Astrocyte of the spinal cord (primary cell): Measurements from ENCODE around the gene PKN1.

Source experiments
- DNase-seq: peaks from one replicate; pipeline ENCODE4 v3.0.0; 2011; ENCODE audit warnings: low read depth, low spot score
- H3K4me3 ChIP-seq: 2 replicates; pipeline ENCODE4 v1.5.1; 2011; ENCODE audit warnings: low read depth, mild to moderate bottlenecking, low read length, moderate library complexity
- in situ Hi-C: cut with HindIII; loops from 2 replicates; pipeline ENCODE4 v1.10.0; 2017; ENCODE audit warnings: low sequenced_read_pairs
- TF ChIP-seq, protein P1 (sequence below): IDR thresholded peaks from 2 replicates; pipeline ENCODE4 v1.5.1; 2012; ENCODE audit warnings: low read depth, mild to moderate bottlenecking, low read length, inconsistent platforms

PKN1 gene

DNA sequence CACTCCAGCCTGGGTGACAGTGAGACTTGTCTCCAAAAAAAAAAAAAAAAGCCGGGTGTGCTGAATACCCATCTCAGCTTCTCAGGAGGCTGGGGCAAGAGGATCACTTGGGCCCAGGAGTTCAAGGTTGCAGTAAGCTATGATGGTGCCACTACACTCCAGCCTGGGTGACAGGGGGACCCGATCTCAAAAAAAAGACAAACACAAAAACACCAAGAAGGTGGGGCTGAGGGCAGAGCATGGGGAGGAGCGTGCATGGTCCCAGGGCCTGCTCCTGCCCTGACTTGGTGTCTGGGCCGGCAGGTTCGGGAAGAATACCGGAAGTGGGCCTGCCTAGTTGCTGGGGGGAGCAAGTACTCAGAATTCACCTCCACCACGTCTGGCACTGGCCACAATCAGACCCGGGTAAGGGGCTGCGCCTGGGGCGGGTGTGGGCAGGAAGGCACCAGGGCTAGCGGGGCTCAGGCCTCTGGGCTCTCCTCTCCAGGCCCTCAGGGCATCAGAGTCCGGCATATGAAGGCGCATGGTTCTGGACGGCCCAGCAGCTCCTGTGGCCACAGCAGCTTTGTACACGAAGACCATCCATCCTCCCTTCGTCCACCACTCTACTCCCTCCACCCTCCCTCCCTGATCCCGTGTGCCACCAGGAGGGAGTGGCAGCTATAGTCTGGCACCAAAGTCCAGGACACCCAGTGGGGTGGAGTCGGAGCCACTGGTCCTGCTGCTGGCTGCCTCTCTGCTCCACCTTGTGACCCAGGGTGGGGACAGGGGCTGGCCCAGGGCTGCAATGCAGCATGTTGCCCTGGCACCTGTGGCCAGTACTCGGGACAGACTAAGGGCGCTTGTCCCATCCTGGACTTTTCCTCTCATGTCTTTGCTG, 25.3 kb upstream of the PKN1 start:
- DNase-seq = no peak
- no peak overlapping the region for H3K4me3 ChIP-seq
- in situ Hi-C loops = no loop called here
- TF ChIP-seq, protein P1, sequence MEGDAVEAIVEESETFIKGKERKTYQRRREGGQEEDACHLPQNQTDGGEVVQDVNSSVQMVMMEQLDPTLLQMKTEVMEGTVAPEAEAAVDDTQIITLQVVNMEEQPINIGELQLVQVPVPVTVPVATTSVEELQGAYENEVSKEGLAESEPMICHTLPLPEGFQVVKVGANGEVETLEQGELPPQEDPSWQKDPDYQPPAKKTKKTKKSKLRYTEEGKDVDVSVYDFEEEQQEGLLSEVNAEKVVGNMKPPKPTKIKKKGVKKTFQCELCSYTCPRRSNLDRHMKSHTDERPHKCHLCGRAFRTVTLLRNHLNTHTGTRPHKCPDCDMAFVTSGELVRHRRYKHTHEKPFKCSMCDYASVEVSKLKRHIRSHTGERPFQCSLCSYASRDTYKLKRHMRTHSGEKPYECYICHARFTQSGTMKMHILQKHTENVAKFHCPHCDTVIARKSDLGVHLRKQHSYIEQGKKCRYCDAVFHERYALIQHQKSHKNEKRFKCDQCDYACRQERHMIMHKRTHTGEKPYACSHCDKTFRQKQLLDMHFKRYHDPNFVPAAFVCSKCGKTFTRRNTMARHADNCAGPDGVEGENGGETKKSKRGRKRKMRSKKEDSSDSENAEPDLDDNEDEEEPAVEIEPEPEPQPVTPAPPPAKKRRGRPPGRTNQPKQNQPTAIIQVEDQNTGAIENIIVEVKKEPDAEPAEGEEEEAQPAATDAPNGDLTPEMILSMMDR = no peak

DNA sequence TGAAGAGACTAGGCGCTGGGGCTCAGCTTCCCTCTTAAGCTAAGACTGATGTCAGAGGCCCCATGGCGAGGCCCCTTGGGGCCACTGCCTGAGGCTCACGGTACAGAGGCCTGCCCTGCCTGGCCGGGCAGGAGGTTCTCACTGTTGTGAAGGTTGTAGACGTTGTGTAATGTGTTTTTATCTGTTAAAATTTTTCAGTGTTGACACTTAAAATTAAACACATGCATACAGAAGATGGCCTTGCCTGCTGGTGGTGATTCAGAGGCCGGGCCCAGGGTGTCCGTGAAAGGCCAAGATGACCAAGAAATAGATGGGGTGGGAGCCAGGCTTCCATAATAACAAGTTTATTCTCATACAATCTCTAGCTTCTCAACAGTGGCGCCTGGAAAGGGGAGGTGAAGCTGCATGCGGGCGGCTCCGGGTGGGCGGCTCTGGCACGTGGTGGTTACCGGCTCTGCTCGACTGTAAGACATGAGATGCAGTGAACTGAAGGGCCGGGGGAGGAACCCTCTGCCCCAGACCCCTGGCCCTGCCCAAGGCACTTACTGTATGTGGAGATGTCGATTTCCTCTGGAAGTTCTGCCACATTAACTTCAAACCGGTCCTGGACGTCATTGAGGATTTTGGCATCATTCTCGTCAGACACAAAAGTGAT, 24.5 kb upstream of the PKN1 start:
- in situ Hi-C loops = no loop called here
- TF ChIP-seq, protein P1 = no peak
- no peak overlapping the region for H3K4me3 ChIP-seq
- DNase-seq = no peak

DNA sequence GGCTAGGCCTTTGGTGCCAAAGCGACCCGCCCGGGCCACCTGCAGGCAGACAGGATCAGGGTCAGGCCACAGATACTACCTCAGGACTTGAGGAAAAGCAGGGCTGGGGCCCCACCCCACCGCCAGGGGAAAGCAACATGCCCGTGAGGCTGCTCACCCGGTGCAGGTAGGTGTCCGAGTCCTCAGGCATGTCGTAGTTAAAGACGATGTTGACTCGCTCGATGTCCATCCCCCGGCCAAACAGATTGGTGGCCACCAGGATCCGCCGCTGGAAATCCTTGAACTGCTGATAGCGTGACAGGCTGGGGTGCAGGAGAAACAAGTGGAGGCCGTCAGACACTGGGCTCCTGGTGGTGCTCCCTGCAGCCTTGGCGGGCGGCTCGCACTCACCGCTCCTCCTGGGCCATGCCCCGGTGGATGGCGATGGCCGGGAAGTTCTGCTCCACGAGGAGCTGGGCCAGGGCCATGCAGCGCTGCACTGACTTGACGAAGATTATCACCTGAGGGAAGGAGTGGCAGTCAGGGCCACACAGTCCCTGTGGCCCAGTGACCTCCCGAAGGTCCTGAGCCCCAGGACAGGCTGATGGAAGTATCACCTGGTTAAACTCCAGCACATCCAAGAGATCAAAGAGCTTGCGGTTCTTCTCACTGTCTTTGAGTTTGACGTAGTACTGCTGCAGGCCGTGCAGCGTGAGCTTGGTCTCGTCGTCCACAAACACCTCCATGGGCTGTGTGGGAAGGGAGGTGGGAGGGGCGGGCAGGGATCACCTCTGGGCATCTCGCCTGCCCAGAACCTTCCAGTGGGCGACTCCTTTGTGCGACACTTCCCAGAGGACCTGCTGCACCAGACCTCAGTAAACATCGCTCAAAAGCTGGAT, 23.7 kb upstream of the PKN1 start:
- no peak overlapping the region for H3K4me3 ChIP-seq
- TF ChIP-seq, protein P1 = no peak
- in situ Hi-C loops = no loop called here
- no peak for DNase-seq

DNA sequence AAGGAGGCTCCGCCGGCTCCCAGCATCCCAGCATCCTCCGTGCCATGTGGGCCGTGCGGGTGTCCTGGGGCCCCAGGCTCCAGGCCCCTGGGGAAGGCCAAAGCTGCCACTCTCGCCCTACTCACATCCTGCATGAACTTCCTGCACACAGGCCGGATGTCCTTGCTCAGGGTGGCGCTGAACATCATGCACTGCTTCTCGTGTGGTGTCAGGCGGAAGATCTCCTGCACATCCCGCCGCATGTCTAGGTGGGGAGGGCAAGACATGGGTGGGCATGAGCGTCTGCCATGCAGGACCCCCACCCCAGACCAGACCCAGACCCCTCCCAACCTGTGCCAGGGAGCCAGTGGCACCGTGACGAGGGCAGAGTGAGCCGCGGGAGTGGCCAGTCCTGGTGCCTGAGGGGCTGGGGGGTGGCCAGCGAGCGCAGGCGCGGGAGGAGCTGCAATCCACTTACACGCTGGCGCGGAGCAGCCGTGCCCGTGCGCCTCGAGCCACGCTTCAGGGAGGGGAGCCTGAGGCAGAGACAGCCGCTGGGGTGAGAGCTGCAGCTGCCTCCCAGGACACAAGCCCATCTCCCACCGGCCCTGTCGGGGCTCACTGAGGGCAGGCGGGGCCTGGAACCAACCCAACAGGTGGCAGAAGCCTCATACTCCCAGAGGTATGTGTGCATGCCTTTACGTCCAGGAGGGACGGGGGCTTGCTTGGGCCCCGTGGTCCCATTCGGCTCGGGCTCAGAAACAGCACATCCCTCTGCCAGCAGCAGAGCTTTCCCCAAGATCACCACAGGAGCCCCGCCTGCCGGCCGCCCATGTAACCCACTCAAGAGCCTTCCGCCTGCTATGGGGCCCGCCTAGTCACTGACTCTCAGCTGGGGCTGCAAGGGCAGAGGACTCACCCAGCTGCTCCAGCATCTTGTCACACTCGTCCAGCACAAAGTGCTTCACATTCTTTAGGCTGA, 22.7 kb upstream of the PKN1 start:
- no peak for DNase-seq
- in situ Hi-C loops = no loop called here
- TF ChIP-seq, protein P1 = no peak
- no peak overlapping the region for H3K4me3 ChIP-seq

DNA sequence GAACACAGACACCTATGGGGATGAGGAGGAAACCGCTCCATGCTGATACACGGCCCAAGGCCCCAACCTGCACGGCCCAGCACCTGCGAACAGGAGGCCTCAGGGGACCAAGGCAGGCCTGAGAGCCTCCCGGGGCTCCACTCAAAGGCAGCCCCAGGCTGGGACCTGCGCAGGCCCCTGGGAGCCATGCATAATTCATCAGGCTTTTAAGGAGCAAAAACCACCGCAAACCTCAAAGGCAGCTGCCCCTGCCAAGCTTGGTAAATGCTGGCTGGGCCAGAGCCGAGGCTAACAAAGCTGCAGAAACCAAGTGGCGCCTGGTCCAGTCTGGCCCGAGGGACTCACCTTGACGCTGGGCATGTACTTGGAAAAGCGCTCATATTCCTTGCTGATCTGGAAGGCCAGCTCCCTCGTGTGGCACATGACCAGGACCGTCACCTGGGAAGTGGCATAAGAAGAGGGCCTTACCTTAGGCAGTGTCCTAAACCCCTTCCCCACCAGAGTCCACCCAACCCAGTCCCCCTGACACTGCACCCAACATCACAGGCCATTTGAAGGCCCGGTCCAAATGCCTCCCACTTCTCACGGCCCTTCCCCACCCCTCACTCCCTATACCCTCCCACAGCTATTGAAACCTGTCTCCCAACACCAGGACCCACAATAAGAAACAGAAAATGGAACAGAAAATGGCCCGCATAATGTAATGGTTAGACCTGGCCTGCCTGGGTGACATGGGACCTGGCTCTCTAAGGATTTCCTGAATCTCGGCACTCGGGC, 21.8 kb upstream of the PKN1 start:
- no peak overlapping the region for H3K4me3 ChIP-seq
- no peak for DNase-seq
- in situ Hi-C loops = no loop called here
- TF ChIP-seq, protein P1 = no peak
